ENCODE results near the gene NEURL4.

GRCh38 chr17:7325031-7325528 is 4.1 kb downstream of the NEURL4 start:
- TF ChIP-seq CTCF (conservative IDR thresholded peaks at IDR 0.05) = no peak
- TF ChIP-seq ZFX (IDR thresholded peaks at IDR 0.05) = no peak
